Measurements from ENCODE around the gene KNSTRN. TPM values are rescaled to one million over a fixed set of nuclear protein-coding genes. Genes with fewer than 3 reads are reported as not detected.
A peak's percentile ranks its signal among the peaks of the same experiment; 100 is the strongest.

Gene KNSTRN
- total RNA-seq, 2 experiments from 2014 or later: 2.8 to 3.0 TPM

DNA sequence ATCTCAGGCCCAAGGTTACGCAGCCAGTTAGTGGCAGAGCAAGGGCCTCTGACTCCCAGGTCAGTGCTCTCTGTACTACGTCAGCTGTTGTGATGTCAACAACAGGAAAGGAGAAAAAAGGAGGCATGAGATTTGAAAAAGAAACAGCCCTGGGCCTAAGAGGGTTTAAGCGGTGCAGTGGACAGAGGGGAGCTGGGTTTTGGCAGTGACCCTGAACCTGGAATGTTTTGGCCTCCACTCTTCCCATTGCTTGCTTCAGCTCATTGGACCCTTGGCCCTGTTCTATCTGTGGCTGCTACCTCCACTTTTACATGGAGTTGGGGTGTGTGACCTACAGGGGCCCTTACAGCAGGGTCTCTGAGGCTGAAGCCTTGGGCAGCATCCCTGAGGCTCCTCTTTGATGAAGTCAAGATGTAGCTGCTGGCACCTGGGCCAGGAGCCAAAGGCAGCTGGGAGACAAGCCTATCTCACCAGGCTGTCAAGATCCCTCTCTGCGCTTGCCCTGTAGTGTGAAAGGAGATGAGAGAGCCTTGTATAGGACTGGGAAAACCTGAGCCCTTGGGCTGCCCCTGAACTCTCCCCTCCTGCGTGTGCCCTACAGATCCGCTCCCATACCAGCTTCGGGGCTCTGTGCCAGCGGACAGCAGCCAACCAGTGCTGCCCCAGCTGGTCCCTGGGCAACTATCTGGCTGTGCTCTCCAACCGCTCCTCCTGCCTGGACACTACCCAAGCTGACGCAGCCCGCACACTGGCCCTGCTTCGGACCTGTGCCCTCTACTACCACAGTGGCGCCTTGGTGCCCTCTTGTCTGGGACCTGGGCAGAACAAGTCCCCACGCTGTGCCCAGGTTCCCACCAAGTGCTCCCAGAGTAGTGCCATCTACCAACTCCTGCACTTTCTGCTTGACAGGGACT is 15.8 kb upstream of the KNSTRN start:
- peaks cover 33% of the 10 kb centered on the region for H3K4me1 ChIP-seq (ENCODE audit: insufficient read depth, low read length)
- H3K9me3 ChIP-seq (ENCODE audit: control insufficient read depth in 1 of 2, insufficient read depth in 1 of 2, low read length in 2 of 2): no peaks in the 10 kb centered on the region
- H3K4me3 ChIP-seq (ENCODE audit: low read length): peak overlapping the region; percentile 69
- ChIA-PET CTCF (interaction anchor here (0.8 to 5.0 kb wide), 8 partner anchors 10 to 92 kb away, joined by 3 to 23 read pairs (median 4); partner anchors contain the start of genes BAHD1, KNSTRN and PLCB2), POLR2A (interaction anchor here (1.3 to 2.7 kb wide), 3 partner anchors 12 to 39 kb away, joined by 3 to 13 read pairs (median 7); partner anchors contain the start of genes IVD and KNSTRN)
- H3K27ac ChIP-seq (ENCODE audit: low read depth in 1 of 2, low read length in 2 of 2): peak overlapping the region in 1 of 2 donors; percentile 1
- H3K4me3 Mint-ChIP-seq: peak overlapping the region; percentile 81
- peak overlapping the region; percentile 64 for H3K27ac Mint-ChIP-seq
- peaks cover 4% of the 10 kb centered on the region for H3K36me3 Mint-ChIP-seq (ENCODE audit: low read depth)
- H3K27me3 Mint-ChIP-seq: no peaks in the 10 kb centered on the region
- peak in 1 of 14 experiments; percentile 23 for DNase-seq
- intact Hi-C loops (cut with DNase I, micrococcal nuclease): loop anchor here in 1 of 2 experiments (2.0 kb wide), 1 partner anchor 22 kb away; no protein-coding TSS in a partner anchor
- H3K9me3 Mint-ChIP-seq: no peaks in the 10 kb centered on the region
- no peaks in the 10 kb centered on the region for H3K27me3 ChIP-seq (ENCODE audit: control insufficient read depth in 1 of 2, insufficient read depth in 2 of 2, low read length in 2 of 2)
- TF ChIP-seq, protein P1, sequence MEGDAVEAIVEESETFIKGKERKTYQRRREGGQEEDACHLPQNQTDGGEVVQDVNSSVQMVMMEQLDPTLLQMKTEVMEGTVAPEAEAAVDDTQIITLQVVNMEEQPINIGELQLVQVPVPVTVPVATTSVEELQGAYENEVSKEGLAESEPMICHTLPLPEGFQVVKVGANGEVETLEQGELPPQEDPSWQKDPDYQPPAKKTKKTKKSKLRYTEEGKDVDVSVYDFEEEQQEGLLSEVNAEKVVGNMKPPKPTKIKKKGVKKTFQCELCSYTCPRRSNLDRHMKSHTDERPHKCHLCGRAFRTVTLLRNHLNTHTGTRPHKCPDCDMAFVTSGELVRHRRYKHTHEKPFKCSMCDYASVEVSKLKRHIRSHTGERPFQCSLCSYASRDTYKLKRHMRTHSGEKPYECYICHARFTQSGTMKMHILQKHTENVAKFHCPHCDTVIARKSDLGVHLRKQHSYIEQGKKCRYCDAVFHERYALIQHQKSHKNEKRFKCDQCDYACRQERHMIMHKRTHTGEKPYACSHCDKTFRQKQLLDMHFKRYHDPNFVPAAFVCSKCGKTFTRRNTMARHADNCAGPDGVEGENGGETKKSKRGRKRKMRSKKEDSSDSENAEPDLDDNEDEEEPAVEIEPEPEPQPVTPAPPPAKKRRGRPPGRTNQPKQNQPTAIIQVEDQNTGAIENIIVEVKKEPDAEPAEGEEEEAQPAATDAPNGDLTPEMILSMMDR (IDR thresholded peaks at IDR 0.05): no peak
- peaks cover 17% of the 10 kb centered on the region for H3K4me1 Mint-ChIP-seq (ENCODE audit: low read depth)
- no peaks in the 10 kb centered on the region for H3K36me3 ChIP-seq (ENCODE audit: insufficient read depth, low read length)
- ATAC-seq (ENCODE audit: poor library complexity): no peak

DNA sequence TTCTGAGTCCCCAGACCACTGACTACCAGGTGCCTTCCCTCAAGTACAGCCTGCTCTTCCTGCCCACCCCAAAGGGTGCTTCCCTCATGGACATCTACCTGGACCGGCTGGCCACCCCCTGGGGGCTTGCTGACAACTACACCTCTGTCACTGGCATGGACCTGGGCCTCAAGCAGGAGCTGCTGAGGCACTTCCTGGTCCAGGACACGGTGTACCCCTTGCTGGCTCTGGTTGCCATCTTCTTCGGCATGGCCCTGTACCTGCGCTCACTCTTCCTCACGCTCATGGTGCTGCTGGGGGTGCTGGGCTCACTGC is 15.2 kb upstream of the KNSTRN start:
- CTCF ChIA-PET: interaction anchor here (0.6 to 5.0 kb wide), 12 partner anchors 9 to 93 kb away, joined by 3 to 23 read pairs (median 4); partner anchors contain the start of genes BAHD1, DISP2, INAFM2 and KNSTRN
- H3K27me3 Mint-ChIP-seq: no peaks in the 10 kb centered on the region
- peak overlapping the region; percentile 69 for H3K4me3 ChIP-seq (ENCODE audit: low read length)

More for the DNA sequence above, 15.2 kb upstream of the KNSTRN start:
- Histone ChIP-seq H3K36me3 (ENCODE audit: insufficient read depth, low read length) (no peaks in the 10 kb centered on the region), H3K27me3 (ENCODE audit: control insufficient read depth in 1 of 2, insufficient read depth in 2 of 2, low read length in 2 of 2) (no peaks in the 10 kb centered on the region), H3K27ac (ENCODE audit: low read depth in 1 of 2, low read length in 2 of 2) (peak overlapping the region in 1 of 2 donors; percentile 1), H3K9me3 (ENCODE audit: control insufficient read depth in 1 of 2, insufficient read depth in 1 of 2, low read length in 2 of 2) (no peaks in the 10 kb centered on the region), H3K4me1 (ENCODE audit: insufficient read depth, low read length) (peaks cover 33% of the 10 kb centered on the region)
- intact Hi-C loops (cut with DNase I, micrococcal nuclease): loop anchor here in 1 of 2 experiments (2.0 kb wide), 1 partner anchor 23 kb away; no protein-coding TSS in a partner anchor
- Mint-ChIP-seq H3K9me3 (no peaks in the 10 kb centered on the region), H3K27ac (peak overlapping the region; percentile 64), H3K4me3 (peak overlapping the region; percentile 81), H3K4me1 (ENCODE audit: low read depth) (peaks cover 17% of the 10 kb centered on the region), H3K36me3 (ENCODE audit: low read depth) (peaks cover 4% of the 10 kb centered on the region)
- ATAC-seq (ENCODE audit: poor library complexity) (no peak), DNase-seq (no peak)
- POLR2A ChIA-PET: interaction anchor here (0.7 to 2.7 kb wide), 5 partner anchors 12 to 59 kb away, joined by 3 to 13 read pairs (median 5); partner anchors contain the start of genes IVD and KNSTRN
- TF ChIP-seq, protein P1 (IDR thresholded peaks at IDR 0.05): no peak
